Omental fat pad (tissue), 4 donors: Measurements from ENCODE around the gene ATP6V1G2. TPM values are rescaled to one million over a fixed set of nuclear protein-coding genes. Genes with fewer than 3 reads are reported as not detected.
"Not testable (repeated sequence)": the region's sequence is repeated elsewhere in the genome, so short reads cannot be mapped to it uniquely, and the experiment has no call there.

Experiments
- ATAC-seq: fragments of 150-250 bp; one replicate; pipeline ENCODE4 v1.9.1; 2016; ENCODE audit warnings: mild to moderate bottlenecking, moderate library complexity; ENCODE audit not compliant: low FRiP score
- DNase-seq: peaks from one replicate; pipeline ENCODE4 v3.0.0-alpha.2; 2019; ENCODE audit warnings: low spot score
- CTCF ChIP-seq, 3 donors: fragments of 450-650 bp; IDR thresholded peaks; one replicate each; pipeline ENCODE4 v1.5.1; 2016 to 2017; ENCODE audit warnings: antibody characterized with exemption in 3 of 3, mild to moderate bottlenecking in 3 of 3, moderate library complexity in 2 of 3
- total RNA-seq, 4 donors: library from RNA; depleted of rRNA; stranded (reverse); fragments of >200 nt; gene quantifications; one replicate each; pipeline ENCODE4 v1.1.0, GENCODE V29; 2016

ATP6V1G2 gene
- total RNA-seq, 4 donors from 2014 or later = 0.74 to 2.6 (median 2.4) TPM; not detected in 1

DNA sequence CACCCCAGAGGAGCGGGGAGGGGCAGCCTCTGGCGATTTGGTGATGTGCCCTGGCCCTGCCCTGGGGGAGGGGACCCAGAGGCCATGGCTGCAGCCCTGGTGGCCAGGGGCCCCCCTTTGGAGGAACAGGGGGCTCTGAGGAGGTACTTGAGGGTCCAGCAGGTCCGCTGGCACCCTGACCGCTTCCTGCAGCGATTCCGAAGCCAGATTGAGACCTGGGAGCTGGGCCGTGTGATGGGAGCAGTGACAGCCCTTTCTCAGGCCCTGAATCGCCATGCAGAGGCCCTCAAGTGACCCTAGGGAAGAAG is 11.9 kb upstream of the ATP6V1G2 start:
- ATAC-seq = no peak
- TF ChIP-seq CTCF (IDR thresholded peaks at IDR 0.05) = no peak
- DNase-seq = no peak

DNA sequence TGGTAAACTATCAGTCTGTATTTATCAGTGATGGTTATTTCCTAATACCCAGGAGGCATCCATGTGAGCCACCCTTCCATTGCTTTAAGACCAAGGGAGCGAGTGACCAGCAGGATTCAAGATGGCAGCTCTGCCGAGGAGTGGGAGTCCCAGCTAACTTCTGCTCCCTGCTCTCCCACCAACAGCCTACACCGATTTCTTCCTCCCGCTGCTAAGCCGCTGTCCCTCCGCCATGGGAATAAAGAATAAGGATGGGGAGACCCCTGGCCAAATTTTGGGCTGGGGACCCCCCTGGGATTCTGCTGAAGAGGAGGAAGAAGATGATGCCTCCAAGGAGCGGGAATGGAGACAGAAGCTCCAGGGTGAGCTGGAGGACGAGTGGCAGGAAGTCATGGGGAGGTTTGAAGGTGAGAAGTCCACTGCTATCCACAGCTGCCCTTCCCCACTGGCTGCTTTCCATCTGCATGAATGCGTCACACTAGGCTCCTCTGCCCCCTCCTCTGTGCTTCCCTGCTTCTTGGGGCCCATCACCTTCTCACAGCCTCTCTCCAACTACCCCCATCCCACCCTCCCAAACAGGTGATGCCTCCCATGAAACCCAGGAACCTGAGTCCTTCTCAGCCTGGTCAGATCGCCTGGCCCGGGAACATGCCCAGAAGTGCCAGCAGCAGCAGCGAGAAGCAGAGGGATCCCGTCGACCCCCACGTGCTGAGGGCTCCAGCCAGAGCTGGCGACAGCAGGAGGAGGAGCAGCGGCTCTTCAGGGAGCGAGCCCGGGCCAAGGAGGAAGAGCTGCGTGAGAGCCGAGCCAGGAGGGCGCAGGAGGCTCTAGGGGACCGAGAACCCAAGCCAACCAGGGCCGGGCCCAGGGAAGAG is 11.3 kb upstream of the ATP6V1G2 start:
- TF ChIP-seq CTCF (IDR thresholded peaks at IDR 0.05) = no peak
- ATAC-seq (no peak), DNase-seq (no peak)

DNA sequence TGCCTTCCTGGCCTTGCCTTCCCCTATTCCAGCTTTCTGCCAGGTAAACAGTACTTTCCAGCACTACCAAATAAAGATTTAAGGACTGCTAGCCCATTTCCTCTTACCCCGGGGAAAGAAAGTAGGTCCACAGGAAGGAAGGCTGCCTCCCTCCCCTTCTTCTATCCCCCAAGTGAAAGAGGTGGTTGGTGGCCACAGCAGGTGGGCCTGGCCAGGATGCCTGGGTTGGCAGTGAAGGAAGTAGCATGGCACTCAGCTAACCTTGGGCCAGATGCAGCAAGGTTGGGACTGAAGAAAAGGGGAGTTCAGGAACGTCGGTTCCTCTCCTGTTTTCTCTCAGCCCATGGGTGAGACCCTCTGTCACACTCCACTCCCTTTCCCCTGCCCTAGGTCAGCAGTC is 9.9 kb upstream of the ATP6V1G2 start:
- no peak for DNase-seq
- no peak for TF ChIP-seq CTCF (IDR thresholded peaks at IDR 0.05)
- no peak for ATAC-seq

GRCh38 chr6:31551371-31551770 is 5.0 kb upstream of the ATP6V1G2 start:
- not testable (repeated sequence) for DNase-seq, ATAC-seq

- no peak for TF ChIP-seq CTCF (IDR thresholded peaks at IDR 0.05)
- no peak for ATAC-seq
- DNase-seq = no peak
Observed at GRCh38 chr6:31548544-31548873, 2.1 kb upstream of the ATP6V1G2 start.

- no peak for DNase-seq
- no peak for TF ChIP-seq CTCF (IDR thresholded peaks at IDR 0.05)
- no peak for ATAC-seq
Observed at GRCh38 chr6:31547727-31548543, 1.5 kb upstream of the ATP6V1G2 start.

DNA sequence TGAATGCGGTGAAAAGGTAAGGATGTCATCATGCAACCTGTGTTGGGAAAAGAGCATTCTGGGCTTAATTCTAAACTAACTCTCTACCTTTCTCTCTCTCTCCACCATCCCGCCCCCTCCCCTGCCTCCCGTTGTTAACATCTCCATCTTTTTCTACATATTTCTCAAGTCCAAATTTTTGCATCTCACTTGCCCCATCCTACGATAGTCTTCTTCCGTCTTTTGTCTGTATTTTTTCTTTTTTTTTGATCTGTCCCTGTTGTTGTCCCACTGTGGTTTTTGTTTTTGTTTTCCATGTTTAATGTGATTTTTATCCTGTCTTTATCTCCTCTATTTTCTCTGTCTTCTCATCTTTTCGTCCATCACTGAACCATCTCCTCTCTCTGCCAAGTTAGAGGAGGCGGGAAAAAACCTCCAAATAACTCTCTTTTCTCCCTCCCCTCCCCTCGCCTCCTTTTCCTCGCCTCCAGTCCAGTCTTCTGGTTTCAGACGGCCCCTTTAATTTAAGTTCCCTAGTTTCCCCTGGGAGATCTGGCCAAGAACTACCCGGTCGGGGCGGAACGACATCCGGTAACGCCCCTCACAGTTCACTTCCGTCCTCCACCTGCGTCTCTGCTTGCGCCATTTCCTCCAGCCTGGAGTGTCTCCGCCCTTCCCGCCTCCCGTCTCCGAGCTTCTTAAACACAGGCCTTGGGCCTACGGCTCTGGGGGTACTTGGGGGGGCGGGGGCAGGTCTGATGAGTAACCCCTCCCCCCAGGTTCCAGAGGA is 734 bp upstream of the ATP6V1G2 start, which contains the start of gene NFKBIL1:
TSS of gene NFKBIL1 (plus strand) at position 651 of the 769 bp plus-strand sequence. CDS start at position 738, 87 bp downstream.
- no peak for TF ChIP-seq CTCF (IDR thresholded peaks at IDR 0.05)
- peak; percentile 75 for DNase-seq
- ATAC-seq = peak; percentile 89
